ENCODE results near the gene FHIT.

Gene FHIT

GRCh38 chr3:60756241-60757030, 494.8 kb downstream of the FHIT start:
- no peak overlapping the region for H3K9ac ChIP-seq (ENCODE audit: low read length)

GRCh38 chr3:60755094-60755493, 496.2 kb downstream of the FHIT start:
- Histone ChIP-seq H3K4me3 (ENCODE audit: insufficient read depth, low read length, poor library complexity, severe bottlenecking) (no peak overlapping the region), H2AFZ (ENCODE audit: low read depth, low read length, severe bottlenecking) (no peak overlapping the region), H3K79me2 (ENCODE audit: insufficient read depth, low read length) (no peaks in the 10 kb centered on the region), H3K9me2 (replicated peaks; ENCODE audit: insufficient read depth, low read length) (no peaks in the 10 kb centered on the region), H3K27me3 (ENCODE audit: low read length) (no peaks in the 10 kb centered on the region), H3K27ac (ENCODE audit: low read depth, low read length) (no peak overlapping the region), H3F3A (ENCODE audit: insufficient read depth) (no peaks in the 10 kb centered on the region), H3K4me2 (ENCODE audit: low read depth, low read length, poor library complexity, severe bottlenecking) (no peak overlapping the region), H4K20me1 (ENCODE audit: low read depth, low read length) (no peaks in the 10 kb centered on the region), H3K9me3 (ENCODE audit: insufficient read depth, low read length) (no peaks in the 10 kb centered on the region; the same call in 1 of the 2 replicates), H3K9ac (ENCODE audit: low read length) (no peak overlapping the region), H3K36me3 (ENCODE audit: low read length) (no peaks in the 10 kb centered on the region)
- TF ChIP-seq EZH2phosphoT487 (conservative IDR thresholded peaks at IDR 0.05; ENCODE audit: low read length) (no peak), CTCF (IDR thresholded peaks at IDR 0.05; ENCODE audit: insufficient read depth, low read length, poor library complexity, severe bottlenecking) (peak; percentile 23)

More at GRCh38 chr3:60756241-60757030, 494.8 kb downstream of the FHIT start:
- TF ChIP-seq EZH2phosphoT487 (conservative IDR thresholded peaks at IDR 0.05; ENCODE audit: low read length) (no peak), CTCF (IDR thresholded peaks at IDR 0.05; ENCODE audit: insufficient read depth, low read length, poor library complexity, severe bottlenecking) (no peak)
- Histone ChIP-seq H3K79me2 (ENCODE audit: insufficient read depth, low read length) (no peaks in the 10 kb centered on the region), H3K27ac (ENCODE audit: low read depth, low read length) (no peak overlapping the region), H3K9me3 (ENCODE audit: insufficient read depth, low read length) (no peaks in the 10 kb centered on the region), H2AFZ (ENCODE audit: low read depth, low read length, severe bottlenecking) (no peak overlapping the region), H3K36me3 (ENCODE audit: low read length) (no peaks in the 10 kb centered on the region), H3F3A (ENCODE audit: insufficient read depth) (no peaks in the 10 kb centered on the region), H3K4me3 (ENCODE audit: insufficient read depth, low read length, poor library complexity, severe bottlenecking) (no peak overlapping the region), H3K27me3 (ENCODE audit: low read length) (no peaks in the 10 kb centered on the region), H4K20me1 (ENCODE audit: low read depth, low read length) (no peaks in the 10 kb centered on the region), H3K4me2 (ENCODE audit: low read depth, low read length, poor library complexity, severe bottlenecking) (no peak overlapping the region), H3K9me2 (replicated peaks; ENCODE audit: insufficient read depth, low read length) (no peaks in the 10 kb centered on the region)

GRCh38 chr3:60754617-60755016, 496.6 kb downstream of the FHIT start:
- TF ChIP-seq CTCF (IDR thresholded peaks at IDR 0.05; ENCODE audit: insufficient read depth, low read length, poor library complexity, severe bottlenecking), result no peak
- no peak for TF ChIP-seq EZH2phosphoT487 (conservative IDR thresholded peaks at IDR 0.05; ENCODE audit: low read length)

More at GRCh38 chr3:60754617-60755016, 496.6 kb downstream of the FHIT start:
- H3K9me3 ChIP-seq (ENCODE audit: insufficient read depth, low read length), result no peaks in the 10 kb centered on the region; the same call in 1 of the 2 replicates
- no peak overlapping the region for H3K4me2 ChIP-seq (ENCODE audit: low read depth, low read length, poor library complexity, severe bottlenecking)
- H3K79me2 ChIP-seq (ENCODE audit: insufficient read depth, low read length), result no peaks in the 10 kb centered on the region
- no peaks in the 10 kb centered on the region for H3K27me3 ChIP-seq (ENCODE audit: low read length)
- no peaks in the 10 kb centered on the region for H4K20me1 ChIP-seq (ENCODE audit: low read depth, low read length)
- H3K4me3 ChIP-seq (ENCODE audit: insufficient read depth, low read length, poor library complexity, severe bottlenecking), result no peak overlapping the region
- H3F3A ChIP-seq (ENCODE audit: insufficient read depth), result no peaks in the 10 kb centered on the region
- no peaks in the 10 kb centered on the region for H3K9me2 ChIP-seq (replicated peaks; ENCODE audit: insufficient read depth, low read length)
- no peak overlapping the region for H3K9ac ChIP-seq (ENCODE audit: low read length)
- no peak overlapping the region for H3K27ac ChIP-seq (ENCODE audit: low read depth, low read length)
- H2AFZ ChIP-seq (ENCODE audit: low read depth, low read length, severe bottlenecking), result no peak overlapping the region
- H3K36me3 ChIP-seq (ENCODE audit: low read length), result no peaks in the 10 kb centered on the region
